Glutamatergic neuron (in vitro differentiated cells): ENCODE measurements around the gene C12orf76. TPM values are rescaled to one million over a fixed set of nuclear protein-coding genes. Genes with fewer than 3 reads are reported as not detected.

Experiments used
- DNase-seq: peaks from one replicate; pipeline ENCODE4 v3.0.0; 2022
- H3K27ac Mint-ChIP-seq: one replicate; pipeline ENCODE4 v1.8.0; 2020; ENCODE audit warnings: mild to moderate bottlenecking, mixed read lengths, inconsistent platforms; ENCODE audit not compliant: unreplicated experiment
- H3K27me3 Mint-ChIP-seq: one replicate; pipeline ENCODE4 v1.8.0; 2020; ENCODE audit warnings: mild to moderate bottlenecking, moderate library complexity, mixed read lengths, inconsistent platforms; ENCODE audit not compliant: unreplicated experiment
- H3K36me3 Mint-ChIP-seq: one replicate; pipeline ENCODE4 v1.8.0; 2020; ENCODE audit warnings: mild to moderate bottlenecking, mixed read lengths, inconsistent platforms; ENCODE audit not compliant: unreplicated experiment
- H3K4me1 Mint-ChIP-seq: one replicate; pipeline ENCODE4 v1.8.0; 2020; ENCODE audit warnings: mild to moderate bottlenecking, low read depth, mixed read lengths, inconsistent platforms; ENCODE audit not compliant: unreplicated experiment
- H3K4me3 Mint-ChIP-seq: one replicate; pipeline ENCODE4 v1.8.0; 2020; ENCODE audit warnings: mild to moderate bottlenecking, mixed read lengths, inconsistent platforms; ENCODE audit not compliant: unreplicated experiment
- H3K9me3 Mint-ChIP-seq: one replicate; pipeline ENCODE4 v1.8.0; 2020; ENCODE audit warnings: mild to moderate bottlenecking, moderate library complexity, mixed read lengths, inconsistent platforms; ENCODE audit not compliant: unreplicated experiment
- CTCF ChIP-seq: fragments of 200-600 bp; sonication (generic); IDR thresholded peaks from one replicate; pipeline ENCODE4 v1.5.0; 2021; ENCODE audit not compliant: partially characterized antibody, unreplicated experiment
- total RNA-seq: library from RNA; stranded (reverse); fragmentation: NEBNext Ultra II Directional; extraction: Animal tissue kit (Norgen Biotek cat#: 25700); gene quantifications from one replicate; pipeline ENCODE4 v1.2.1, GENCODE V29; 2021; ENCODE audit not compliant: unreplicated experiment

Gene C12orf76
- total RNA-seq, 1 donor from 2014 or later, result 43.3 TPM

GRCh38 chr12:110039085-110039807 is 9.1 kb downstream of the C12orf76 start:
- H3K9me3 Mint-ChIP-seq, result peaks cover 3% of the 10 kb centered on the region
- H3K4me3 Mint-ChIP-seq, result no peak overlapping the region
- peaks cover 4% of the 10 kb centered on the region for H3K36me3 Mint-ChIP-seq
- no peaks in the 10 kb centered on the region for H3K27me3 Mint-ChIP-seq
- no peak for TF ChIP-seq CTCF
- no peak overlapping the region for H3K27ac Mint-ChIP-seq
- DNase-seq, result no peak
- H3K4me1 Mint-ChIP-seq, result peaks cover 16% of the 10 kb centered on the region

- Mint-ChIP-seq H3K9me3 (peaks cover 3% of the 10 kb centered on the region), H3K4me1 (peaks cover 16% of the 10 kb centered on the region), H3K27ac (no peak overlapping the region), H3K36me3 (peaks cover 4% of the 10 kb centered on the region), H3K27me3 (no peaks in the 10 kb centered on the region), H3K4me3 (no peak overlapping the region)
- no peak for TF ChIP-seq CTCF
- DNase-seq, result no peak
Observed at GRCh38 chr12:110038741-110039084, 9.6 kb downstream of the C12orf76 start.

GRCh38 chr12:110037315-110037714 is 11.0 kb downstream of the C12orf76 start:
- H3K4me1 Mint-ChIP-seq, result peaks cover 8% of the 10 kb centered on the region
- peaks cover 5% of the 10 kb centered on the region for H3K9me3 Mint-ChIP-seq
- H3K27ac Mint-ChIP-seq, result no peak overlapping the region
- no peaks in the 10 kb centered on the region for H3K27me3 Mint-ChIP-seq
- no peak for TF ChIP-seq CTCF
- peaks cover 4% of the 10 kb centered on the region for H3K36me3 Mint-ChIP-seq
- H3K4me3 Mint-ChIP-seq, result no peak overlapping the region
- no peak for DNase-seq

GRCh38 chr12:110035534-110036104 is 12.7 kb downstream of the C12orf76 start:
- no peak overlapping the region for H3K4me3 Mint-ChIP-seq
- no peaks in the 10 kb centered on the region for H3K27me3 Mint-ChIP-seq
- peaks cover 8% of the 10 kb centered on the region for H3K4me1 Mint-ChIP-seq
- TF ChIP-seq CTCF, result no peak
- peaks cover 4% of the 10 kb centered on the region for H3K36me3 Mint-ChIP-seq
- no peak overlapping the region for H3K27ac Mint-ChIP-seq
- no peak for DNase-seq
- H3K9me3 Mint-ChIP-seq, result peaks cover 7% of the 10 kb centered on the region

- no peak overlapping the region for H3K4me3 Mint-ChIP-seq
- no peak for TF ChIP-seq CTCF
- peaks cover 4% of the 10 kb centered on the region for H3K36me3 Mint-ChIP-seq
- peaks cover 7% of the 10 kb centered on the region for H3K4me1 Mint-ChIP-seq
- H3K27me3 Mint-ChIP-seq, result no peaks in the 10 kb centered on the region
- no peak overlapping the region for H3K27ac Mint-ChIP-seq
- H3K9me3 Mint-ChIP-seq, result peaks cover 5% of the 10 kb centered on the region
- no peak for DNase-seq
Observed at GRCh38 chr12:110033888-110034287, 14.4 kb downstream of the C12orf76 start.
